Tibial artery (tissue), 4 donors: Measurements from ENCODE around the gene RFPL3.
"Not testable (repeated sequence)": the region's sequence is repeated elsewhere in the genome, so short reads cannot be mapped to it uniquely, and the experiment has no call there.

Source experiments
- DNase-seq, 2 donors: peaks; one replicate each; pipeline ENCODE4 v3.0.0-alpha.2; 2019
- H3K27ac ChIP-seq, 2 donors: fragments of 200-600 bp; sonication (generic) in 1 of 2; 1 replicate in 1 of 2; 2 replicates in 1 of 2; pipeline ENCODE4 v1.5.1; 2018 to 2019; ENCODE audit warnings: mild to moderate bottlenecking in 1 of 2
- H3K27me3 ChIP-seq, 2 donors: fragments of 200-600 bp; sonication (generic) in 1 of 2; one replicate each; pipeline versions ENCODE4 v1.5.1 to v1.6.0; 2016 to 2019
- H3K36me3 ChIP-seq, 3 donors: fragments of 200-600 bp; sonication (generic) in 2 of 3; one replicate each; pipeline ENCODE4 v1.5.1; 2016 to 2019; ENCODE audit warnings: mild to moderate bottlenecking in 2 of 3
- H3K4me1 ChIP-seq, 4 donors: fragments of 200-600 bp; sonication (generic) in 2 of 4; 1 replicate in 3 of 4; 2 replicates in 1 of 4; pipeline ENCODE4 v1.5.1; 2016 to 2019
- H3K4me3 ChIP-seq, 2 donors: fragments of 200-600 bp; sonication (generic) in 1 of 2; 1 replicate in 1 of 2; 2 replicates in 1 of 2; pipeline ENCODE4 v1.5.1; 2018 to 2019; ENCODE audit warnings: mild to moderate bottlenecking in 2 of 2
- H3K9me3 ChIP-seq, 3 donors: fragments of 200-600 bp; sonication (generic) in 1 of 3; one replicate each; pipeline ENCODE4 v1.5.1; 2016 to 2019
- intact Hi-C: fragments of 100-400 bp; cut with DNase I; formaldehyde crosslinking; loops from one replicate; pipeline ENCODE4 v1.15.0; 2023; ENCODE audit warnings: low total_unique reads
- TF ChIP-seq, protein P1 (sequence below), 2 experiments: fragments of 200-600 bp in 1 of 2; fragments of 450-650 bp in 1 of 2; IDR thresholded peaks; one replicate each; pipeline ENCODE4 v1.5.1; 2017 to 2019; ENCODE audit warnings: antibody characterized with exemption in 2 of 2, mild to moderate bottlenecking in 1 of 2, moderate library complexity in 1 of 2

The RFPL3 gene

DNA sequence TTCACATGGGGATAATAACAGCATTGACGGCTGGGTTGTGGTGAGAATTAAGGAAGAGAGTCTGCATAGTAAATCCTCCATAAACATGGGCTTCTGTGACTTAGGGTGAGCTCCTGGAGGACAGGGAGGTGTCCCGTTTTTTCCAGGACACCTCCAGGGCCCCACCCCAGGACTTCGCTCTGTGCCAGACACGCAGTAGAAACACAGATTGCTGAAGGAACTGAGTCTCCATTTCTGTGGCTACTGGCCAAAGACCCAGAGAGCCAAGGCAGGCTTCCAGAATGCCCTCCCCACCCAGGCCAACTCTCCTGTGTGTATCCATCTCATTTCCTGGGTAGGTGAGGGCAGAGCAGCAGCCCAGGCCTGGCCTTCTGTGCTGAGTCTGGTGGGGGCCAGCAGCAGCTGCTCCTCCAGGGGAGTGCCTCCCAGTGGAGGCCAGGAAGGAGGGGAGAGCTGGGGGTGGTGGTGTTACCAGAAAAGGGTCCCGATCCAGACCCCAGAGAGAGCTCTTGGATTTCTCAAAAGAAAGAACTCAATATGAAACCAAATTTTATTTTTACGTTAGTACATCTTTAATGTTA lies 9.5 kb upstream of the RFPL3 start:
- H3K36me3 ChIP-seq = no peaks in the 10 kb centered on the region
- H3K4me1 ChIP-seq = no peaks in the 10 kb centered on the region
- H3K4me3 ChIP-seq = no peak overlapping the region
- TF ChIP-seq, protein P1, sequence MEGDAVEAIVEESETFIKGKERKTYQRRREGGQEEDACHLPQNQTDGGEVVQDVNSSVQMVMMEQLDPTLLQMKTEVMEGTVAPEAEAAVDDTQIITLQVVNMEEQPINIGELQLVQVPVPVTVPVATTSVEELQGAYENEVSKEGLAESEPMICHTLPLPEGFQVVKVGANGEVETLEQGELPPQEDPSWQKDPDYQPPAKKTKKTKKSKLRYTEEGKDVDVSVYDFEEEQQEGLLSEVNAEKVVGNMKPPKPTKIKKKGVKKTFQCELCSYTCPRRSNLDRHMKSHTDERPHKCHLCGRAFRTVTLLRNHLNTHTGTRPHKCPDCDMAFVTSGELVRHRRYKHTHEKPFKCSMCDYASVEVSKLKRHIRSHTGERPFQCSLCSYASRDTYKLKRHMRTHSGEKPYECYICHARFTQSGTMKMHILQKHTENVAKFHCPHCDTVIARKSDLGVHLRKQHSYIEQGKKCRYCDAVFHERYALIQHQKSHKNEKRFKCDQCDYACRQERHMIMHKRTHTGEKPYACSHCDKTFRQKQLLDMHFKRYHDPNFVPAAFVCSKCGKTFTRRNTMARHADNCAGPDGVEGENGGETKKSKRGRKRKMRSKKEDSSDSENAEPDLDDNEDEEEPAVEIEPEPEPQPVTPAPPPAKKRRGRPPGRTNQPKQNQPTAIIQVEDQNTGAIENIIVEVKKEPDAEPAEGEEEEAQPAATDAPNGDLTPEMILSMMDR (IDR thresholded peaks at IDR 0.05) = no peak
- H3K27me3 ChIP-seq = peaks cover 0 to 3% of the 10 kb centered on the region in 2 donors
- no peaks in the 10 kb centered on the region for H3K9me3 ChIP-seq
- intact Hi-C loops = no loop called here
- H3K27ac ChIP-seq = no peak overlapping the region
- DNase-seq = no peak

DNA sequence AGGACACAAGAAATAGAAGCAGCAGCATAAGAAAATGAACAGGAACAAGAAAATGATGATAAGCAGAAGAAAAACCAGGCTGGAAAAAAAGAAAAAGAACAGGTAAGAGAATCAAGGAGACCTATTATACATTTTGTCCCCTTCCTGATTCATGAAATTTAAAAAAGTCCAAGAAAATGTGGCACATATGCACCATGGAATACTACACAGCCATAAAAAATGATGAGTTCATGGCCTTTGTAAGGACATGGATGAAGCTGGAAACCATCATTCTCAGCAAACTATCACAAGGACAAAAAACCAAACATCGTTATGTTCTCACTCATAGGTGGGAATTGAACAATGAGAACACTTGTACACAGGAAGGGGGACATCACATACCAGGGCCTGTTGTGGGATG lies 5.8 kb upstream of the RFPL3 start:
- intact Hi-C loops, H3K4me3 ChIP-seq, H3K36me3 ChIP-seq, H3K27ac ChIP-seq, DNase-seq, H3K4me1 ChIP-seq, H3K9me3 ChIP-seq, H3K27me3 ChIP-seq: not testable (repeated sequence)

DNA sequence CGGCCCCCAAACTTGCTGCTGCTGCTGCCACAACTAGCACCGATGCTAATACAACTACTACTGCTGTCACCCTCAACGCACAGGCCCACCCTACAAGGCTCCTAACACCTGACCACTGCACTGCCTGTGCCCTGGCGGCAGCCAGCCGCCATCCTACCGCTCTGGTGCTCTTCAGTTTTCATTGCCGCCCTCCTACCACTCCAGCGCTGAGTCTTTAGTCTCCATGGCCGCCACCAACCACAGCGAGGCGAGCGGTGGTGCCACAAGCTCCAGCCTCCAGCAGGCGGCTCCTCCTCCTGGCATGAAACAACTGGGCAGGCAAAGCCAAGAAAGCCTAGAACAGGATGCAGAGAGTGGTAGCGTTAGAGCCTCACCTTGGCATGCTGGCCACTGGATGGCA lies 5.0 kb upstream of the RFPL3 start:
- Histone ChIP-seq H3K4me1 (no peaks in the 10 kb centered on the region), H3K27ac (no peak overlapping the region), H3K36me3 (no peaks in the 10 kb centered on the region), H3K9me3 (no peaks in the 10 kb centered on the region), H3K27me3 (no peaks in the 10 kb centered on the region), H3K4me3 (no peak overlapping the region)
- intact Hi-C loops = no loop called here
- no peak for DNase-seq
- TF ChIP-seq, protein P1 (IDR thresholded peaks at IDR 0.05) = no peak

DNA sequence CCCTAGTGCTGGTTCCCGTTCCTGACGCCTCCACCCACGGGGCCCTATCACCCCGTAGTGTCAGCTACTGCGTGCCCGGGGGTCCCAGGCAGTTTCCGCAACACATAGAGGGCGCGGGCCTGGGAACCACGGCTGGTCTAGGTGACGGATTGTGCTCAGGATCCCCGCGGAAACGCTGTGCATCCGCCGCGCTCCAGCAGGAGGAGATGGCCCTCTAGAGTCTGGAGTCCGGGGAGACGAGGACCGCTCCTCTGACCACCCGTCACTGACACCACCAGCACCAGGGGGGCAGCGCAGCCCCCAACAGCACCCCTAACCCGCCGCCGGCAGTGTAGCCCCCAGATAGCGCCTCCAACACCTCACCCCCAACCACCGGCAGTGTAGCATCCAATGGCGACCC lies 4.4 kb upstream of the RFPL3 start:
- Histone ChIP-seq H3K9me3 (no peaks in the 10 kb centered on the region), H3K27me3 (no peaks in the 10 kb centered on the region), H3K27ac (no peak overlapping the region), H3K4me3 (no peak overlapping the region), H3K36me3 (no peaks in the 10 kb centered on the region), H3K4me1 (no peaks in the 10 kb centered on the region)
- intact Hi-C loops = no loop called here
- DNase-seq = no peak
- TF ChIP-seq, protein P1 (IDR thresholded peaks at IDR 0.05) = no peak

DNA sequence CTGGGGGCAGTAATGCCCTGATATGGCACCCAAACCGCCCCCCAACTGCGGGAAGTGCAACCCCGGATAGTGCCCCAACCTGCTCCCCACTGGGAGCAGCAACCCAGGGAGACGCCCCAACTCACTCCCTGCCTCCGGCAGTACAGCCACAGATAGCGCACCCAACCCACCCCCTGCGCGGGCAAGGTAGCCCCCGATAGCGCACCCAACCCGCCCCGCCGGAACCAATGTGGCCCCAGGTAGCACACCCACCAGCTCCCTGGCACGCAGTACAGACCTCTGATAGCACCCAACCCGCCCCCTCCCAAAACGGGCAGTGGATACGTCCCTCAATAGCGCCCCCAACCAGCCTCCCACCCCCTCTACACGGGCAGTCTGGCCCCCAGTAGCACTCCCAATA lies 3.8 kb upstream of the RFPL3 start:
- DNase-seq = no peak
- intact Hi-C loops = no loop called here
- H3K4me1 ChIP-seq = no peaks in the 10 kb centered on the region
- H3K4me3 ChIP-seq = peak overlapping the region in 1 of 2 donors; percentile 26
- H3K9me3 ChIP-seq = no peaks in the 10 kb centered on the region
- H3K27me3 ChIP-seq = no peaks in the 10 kb centered on the region
- no peak overlapping the region for H3K27ac ChIP-seq
- no peaks in the 10 kb centered on the region for H3K36me3 ChIP-seq
- TF ChIP-seq, protein P1 (IDR thresholded peaks at IDR 0.05) = no peak

DNA sequence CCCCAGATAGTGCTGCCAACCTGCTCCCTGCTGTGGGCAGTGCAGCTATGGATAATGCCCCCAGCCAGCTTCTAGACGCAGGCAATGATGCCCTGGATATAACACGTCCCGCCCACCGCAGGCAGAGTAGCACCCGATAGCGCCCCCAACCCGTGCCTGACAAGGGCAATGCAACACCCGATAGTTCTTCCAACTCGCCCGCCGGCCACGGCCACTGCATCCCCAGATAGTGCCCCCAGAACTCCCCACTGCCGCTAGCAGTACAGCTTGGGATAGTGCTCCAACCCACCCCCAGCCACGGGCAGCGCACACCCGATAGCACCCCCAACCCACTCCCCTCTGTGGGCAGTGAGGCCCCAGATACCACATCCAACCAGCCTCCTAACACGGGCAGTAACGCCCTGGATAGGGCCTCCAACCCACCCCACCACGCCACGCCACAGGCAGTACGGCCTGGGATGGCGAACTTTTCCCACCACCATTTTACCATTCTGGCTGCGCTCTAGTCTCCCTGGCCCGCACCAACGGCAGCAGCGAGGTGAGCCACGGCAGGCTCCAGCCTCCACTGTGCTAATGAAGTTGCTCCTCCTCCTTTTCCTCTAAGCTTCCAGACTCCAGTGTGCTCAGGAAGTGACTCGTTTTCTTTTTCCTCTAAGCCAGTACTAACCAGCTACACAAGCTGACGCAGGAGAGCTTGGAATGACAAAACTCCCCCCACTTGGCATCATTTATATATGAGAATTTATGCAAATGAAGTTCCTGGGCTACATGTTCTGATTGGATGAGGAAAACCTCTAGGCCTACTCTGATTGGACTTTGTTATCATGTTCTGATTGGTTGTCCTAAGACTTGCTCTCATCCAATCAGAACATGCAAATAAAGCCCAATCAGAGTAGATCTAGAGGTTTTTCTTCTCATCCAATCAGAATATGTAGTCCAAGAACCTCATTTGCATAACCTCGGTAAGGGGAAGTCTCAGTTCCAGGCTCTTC lies 3.0 kb upstream of the RFPL3 start:
- Histone ChIP-seq H3K9me3 (no peaks in the 10 kb centered on the region), H3K27me3 (no peaks in the 10 kb centered on the region), H3K4me3 (peak overlapping the region; percentile 18 to 26), H3K36me3 (no peaks in the 10 kb centered on the region), H3K27ac (no peak overlapping the region), H3K4me1 (no peaks in the 10 kb centered on the region)
- intact Hi-C loops = no loop called here
- TF ChIP-seq, protein P1 (IDR thresholded peaks at IDR 0.05) = no peak
- DNase-seq = no peak
